Omental fat pad (tissue), 4 donors: ENCODE data around the gene MARVELD2. TPM values are rescaled to one million over a fixed set of nuclear protein-coding genes. Genes with fewer than 3 reads are reported as not detected.
A peak's percentile ranks its signal among the peaks of the same experiment; 100 is the strongest.

Source experiments
- ATAC-seq: fragments of 150-250 bp; one replicate; pipeline ENCODE4 v1.9.1; 2016; ENCODE audit warnings: mild to moderate bottlenecking, moderate library complexity; ENCODE audit not compliant: low FRiP score
- DNase-seq: peaks from one replicate; pipeline ENCODE4 v3.0.0-alpha.2; 2019; ENCODE audit warnings: low spot score
- small RNA-seq: library from RNA; depleted of rRNA; stranded (forward); fragments of <200 nt; gene quantifications from one replicate; pipeline ENCODE3, GENCODE V24; 2016
- total RNA-seq, 4 donors: library from RNA; depleted of rRNA; stranded (reverse); fragments of >200 nt; gene quantifications; one replicate each; pipeline ENCODE4 v1.1.0, GENCODE V29; 2016
- TF ChIP-seq, protein P1 (sequence below), 3 donors: fragments of 450-650 bp; IDR thresholded peaks; one replicate each; pipeline ENCODE4 v1.5.1; 2016 to 2017; ENCODE audit warnings: antibody characterized with exemption in 3 of 3, mild to moderate bottlenecking in 3 of 3, moderate library complexity in 2 of 3

MARVELD2 gene
- total RNA-seq, 4 donors from 2014 or later, result 0.63 to 1.9 (median 1.4) TPM

- DNase-seq, result no peak
- TF ChIP-seq, protein P1, sequence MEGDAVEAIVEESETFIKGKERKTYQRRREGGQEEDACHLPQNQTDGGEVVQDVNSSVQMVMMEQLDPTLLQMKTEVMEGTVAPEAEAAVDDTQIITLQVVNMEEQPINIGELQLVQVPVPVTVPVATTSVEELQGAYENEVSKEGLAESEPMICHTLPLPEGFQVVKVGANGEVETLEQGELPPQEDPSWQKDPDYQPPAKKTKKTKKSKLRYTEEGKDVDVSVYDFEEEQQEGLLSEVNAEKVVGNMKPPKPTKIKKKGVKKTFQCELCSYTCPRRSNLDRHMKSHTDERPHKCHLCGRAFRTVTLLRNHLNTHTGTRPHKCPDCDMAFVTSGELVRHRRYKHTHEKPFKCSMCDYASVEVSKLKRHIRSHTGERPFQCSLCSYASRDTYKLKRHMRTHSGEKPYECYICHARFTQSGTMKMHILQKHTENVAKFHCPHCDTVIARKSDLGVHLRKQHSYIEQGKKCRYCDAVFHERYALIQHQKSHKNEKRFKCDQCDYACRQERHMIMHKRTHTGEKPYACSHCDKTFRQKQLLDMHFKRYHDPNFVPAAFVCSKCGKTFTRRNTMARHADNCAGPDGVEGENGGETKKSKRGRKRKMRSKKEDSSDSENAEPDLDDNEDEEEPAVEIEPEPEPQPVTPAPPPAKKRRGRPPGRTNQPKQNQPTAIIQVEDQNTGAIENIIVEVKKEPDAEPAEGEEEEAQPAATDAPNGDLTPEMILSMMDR (IDR thresholded peaks at IDR 0.05), result no peak
- peak; percentile 53 for ATAC-seq
These were observed 77.5 kb downstream of the MARVELD2 start, which contains the start of gene OCLN for GRCh38 chr5:69492391-69492922. Gene OCLN, plus strand, starts transcription at chr5:69492790. Its CDS starts 11,455 bp downstream, at chr5:69504245.

GRCh38 chr5:69492923-69493395, 78.0 kb downstream of the MARVELD2 start:
- no peak for DNase-seq
- TF ChIP-seq, protein P1 (IDR thresholded peaks at IDR 0.05), result no peak

GRCh38 chr5:69493396-69494133, 78.6 kb downstream of the MARVELD2 start:
- ATAC-seq (peak; percentile 42), DNase-seq (no peak)
- TF ChIP-seq, protein P1 (IDR thresholded peaks at IDR 0.05), result no peak

More at GRCh38 chr5:69492923-69493395, 78.0 kb downstream of the MARVELD2 start:
- ATAC-seq, result no peak

Small RNA genes lying within 50 kb of the gene (small RNA-seq; reads per million reads assigned to genes)
- not detected for gene RN7SL616P
- not detected for gene RPS27P14

Other genes with a start within 250 kb of the MARVELD2 start
- gene CCNB1, start 248.0 kb upstream of the MARVELD2 start, total RNA-seq, result 10 to 100 TPM in 1 of 4 donors, 1 to 10 TPM in 3; 1.9 to 11.9 (median 2.7) TPM
- gene CENPH, start 225.5 kb upstream of the MARVELD2 start, total RNA-seq, result 1 to 10 TPM; 1.0 to 2.5 (median 2.0) TPM
- gene CDK7, start 180.2 kb upstream of the MARVELD2 start, total RNA-seq, result 10 to 100 TPM; 12.1 to 19.3 (median 15.5) TPM
- gene CCDC125, start 82.3 kb upstream of the MARVELD2 start, total RNA-seq, result 1 to 10 TPM; 5.2 to 9.1 (median 5.8) TPM
- gene AK6, start 45.6 kb upstream of the MARVELD2 start, total RNA-seq, result 10 to 100 TPM; 19.2 to 31.1 (median 24.7) TPM
- gene TAF9, start 45.6 kb upstream of the MARVELD2 start, total RNA-seq, result 10 to 100 TPM; 38.6 to 57.0 (median 49.8) TPM
- 10 to 100 TPM in 2 of 4 donors, 1 to 10 TPM in 2; 9.6 to 22.4 (median 11.4) TPM for gene RAD17, start 45.3 kb upstream of the MARVELD2 start, total RNA-seq
- 10 to 100 TPM in 1 of 4 donors, 1 to 10 TPM in 3; 2.2 to 10.6 (median 6.2) TPM for gene OCLN, start 77.7 kb downstream of the MARVELD2 start, total RNA-seq
- gene GTF2H2C, start 145.1 kb downstream of the MARVELD2 start, total RNA-seq, result 10 to 100 TPM; 18.7 to 34.4 (median 22.1) TPM